Type B pancreatic cell (in vitro differentiated cells): ENCODE data around the gene NUPR2. TPM values are rescaled to one million over a fixed set of nuclear protein-coding genes. Genes with fewer than 3 reads are reported as not detected.
"Not testable (repeated sequence)": the region's sequence is repeated elsewhere in the genome, so short reads cannot be mapped to it uniquely, and the experiment has no call there.

Source experiments
- DNase-seq: peaks from one replicate; pipeline ENCODE4 v3.0.0; 2021; ENCODE audit warnings: mixed read lengths; ENCODE audit not compliant: unreplicated experiment; ENCODE audit errors: extremely low spot score
- H3K27ac Mint-ChIP-seq: 2 replicates; pipeline ENCODE4 v1.8.0; 2021; ENCODE audit warnings: mild to moderate bottlenecking, mixed read lengths
- H3K27me3 Mint-ChIP-seq: 2 replicates; pipeline ENCODE4 v1.8.0; 2021; ENCODE audit warnings: mixed read lengths
- H3K36me3 Mint-ChIP-seq: 2 replicates; pipeline ENCODE4 v1.8.0; 2021; ENCODE audit warnings: mixed read lengths
- H3K4me1 Mint-ChIP-seq: one replicate; pipeline ENCODE4 v1.8.0; 2021; ENCODE audit warnings: mixed read lengths; ENCODE audit not compliant: unreplicated experiment
- H3K4me3 Mint-ChIP-seq: 2 replicates; pipeline ENCODE4 v1.8.0; 2021; ENCODE audit warnings: mild to moderate bottlenecking, mixed read lengths
- H3K9me3 Mint-ChIP-seq: 2 replicates; pipeline ENCODE4 v1.8.0; 2021; ENCODE audit warnings: mixed read lengths
- CTCF ChIP-seq: fragments of 200-600 bp; sonication (generic); conservative IDR thresholded peaks from 2 replicates; pipeline ENCODE4 v1.5.0; 2021; ENCODE audit warnings: antibody characterized with exemption, mild to moderate bottlenecking
- total RNA-seq: library from RNA; stranded (reverse); gene quantifications from 2 replicates; pipeline ENCODE4 v1.2.1, GENCODE V29; 2021; ENCODE audit warnings: low replicate concordance

NUPR2 gene
- total RNA-seq, 1 donor from 2014 or later, result not detected

GRCh38 chr7:56087445-56087844, 28.8 kb downstream of the NUPR2 start:
- DNase-seq, result no peak
- Mint-ChIP-seq H3K27ac (no peak overlapping the region), H3K4me3 (no peak overlapping the region), H3K27me3 (no peaks in the 10 kb centered on the region), H3K36me3 (no peaks in the 10 kb centered on the region), H3K9me3 (no peaks in the 10 kb centered on the region), H3K4me1 (no peaks in the 10 kb centered on the region)
- no peak for TF ChIP-seq CTCF

GRCh38 chr7:56086761-56087160, 29.5 kb downstream of the NUPR2 start:
- no peaks in the 10 kb centered on the region for H3K9me3 Mint-ChIP-seq
- no peaks in the 10 kb centered on the region for H3K36me3 Mint-ChIP-seq
- H3K27me3 Mint-ChIP-seq, result no peaks in the 10 kb centered on the region
- H3K27ac Mint-ChIP-seq, result no peak overlapping the region
- DNase-seq, result no peak
- no peak for TF ChIP-seq CTCF
- H3K4me3 Mint-ChIP-seq, result no peak overlapping the region
- no peaks in the 10 kb centered on the region for H3K4me1 Mint-ChIP-seq

GRCh38 chr7:56083150-56083785, 32.9 kb downstream of the NUPR2 start:
- H3K9me3 Mint-ChIP-seq, result no peaks in the 10 kb centered on the region
- H3K36me3 Mint-ChIP-seq, result no peaks in the 10 kb centered on the region
- no peak overlapping the region for H3K4me3 Mint-ChIP-seq
- TF ChIP-seq CTCF, result no peak
- no peak for DNase-seq
- H3K27ac Mint-ChIP-seq, result no peak overlapping the region
- H3K27me3 Mint-ChIP-seq, result no peaks in the 10 kb centered on the region
- no peaks in the 10 kb centered on the region for H3K4me1 Mint-ChIP-seq

GRCh38 chr7:56081626-56082340, 34.4 kb downstream of the NUPR2 start:
- Mint-ChIP-seq H3K36me3 (no peaks in the 10 kb centered on the region), H3K9me3 (no peaks in the 10 kb centered on the region), H3K4me1 (no peaks in the 10 kb centered on the region), H3K27me3 (no peaks in the 10 kb centered on the region), H3K27ac (no peak overlapping the region), H3K4me3 (no peak overlapping the region)
- TF ChIP-seq CTCF, result no peak
- no peak for DNase-seq

GRCh38 chr7:56080726-56081435, 35.3 kb downstream of the NUPR2 start:
- H3K27ac Mint-ChIP-seq, result not testable (repeated sequence)

More at GRCh38 chr7:56080726-56081435, 35.3 kb downstream of the NUPR2 start:
- H3K36me3 Mint-ChIP-seq, H3K4me1 Mint-ChIP-seq, H3K9me3 Mint-ChIP-seq, H3K4me3 Mint-ChIP-seq, DNase-seq, H3K27me3 Mint-ChIP-seq: not testable (repeated sequence)
